Neutrophil (primary cell): ENCODE data around the gene PDE1A.

Experiments
- H3K27ac ChIP-seq: fragments of 200-600 bp; sonication (generic); 2 replicates; pipeline ENCODE4 v1.5.1; 2016; ENCODE audit warnings: mild to moderate bottlenecking, moderate library complexity
- H3K27me3 ChIP-seq: fragments of 200-600 bp; sonication (generic); 2 replicates; pipeline ENCODE4 v1.6.0; 2016; ENCODE audit warnings: mild to moderate bottlenecking
- H3K36me3 ChIP-seq: fragments of 200-600 bp; sonication (generic); 2 replicates; pipeline ENCODE4 v1.5.1; 2017
- H3K4me1 ChIP-seq, 2 experiments: fragments of 200-600 bp in 1 of 2; sonication (generic) in 1 of 2; 1 replicate in 1 of 2; 2 replicates in 1 of 2; pipeline versions ENCODE4 v1.5.1 to v1.6.1; 2013 to 2016; ENCODE audit warnings: low read depth in 1 of 2, low read length in 1 of 2, mild to moderate bottlenecking in 1 of 2, moderate library complexity in 1 of 2; ENCODE audit not compliant: control insufficient read depth in 1 of 2, insufficient read depth in 1 of 2
- H3K4me3 ChIP-seq, 2 experiments: fragments of 200-600 bp in 1 of 2; sonication (generic) in 1 of 2; 1 replicate in 1 of 2; 2 replicates in 1 of 2; pipeline ENCODE4 v1.5.1; 2013 to 2016; ENCODE audit warnings: low read depth in 1 of 2, low read length in 1 of 2, mild to moderate bottlenecking in 1 of 2, moderate library complexity in 1 of 2
- H3K9me3 ChIP-seq: fragments of 200-600 bp; sonication (generic); 2 replicates; pipeline ENCODE4 v1.5.1; 2016
- CTCF ChIP-seq: fragments of 200-600 bp; sonication (generic); IDR thresholded peaks from 2 replicates; pipeline ENCODE4 v1.5.1; 2016; ENCODE audit warnings: antibody characterized with exemption

The PDE1A gene

GRCh38 chr2:182116774-182117173, 310.1 kb downstream of the PDE1A start:
- H3K27me3 ChIP-seq = no peaks in the 10 kb centered on the region
- no peak for TF ChIP-seq CTCF
- H3K4me3 ChIP-seq = no peak overlapping the region
- H3K36me3 ChIP-seq = no peaks in the 10 kb centered on the region
- H3K9me3 ChIP-seq = no peaks in the 10 kb centered on the region
- no peak overlapping the region for H3K27ac ChIP-seq
- no peaks in the 10 kb centered on the region for H3K4me1 ChIP-seq

- Histone ChIP-seq H3K27me3 (no peaks in the 10 kb centered on the region), H3K4me1 (no peaks in the 10 kb centered on the region), H3K27ac (no peak overlapping the region), H3K4me3 (no peak overlapping the region), H3K9me3 (no peaks in the 10 kb centered on the region), H3K36me3 (no peaks in the 10 kb centered on the region)
- TF ChIP-seq CTCF = no peak
These were observed 311.6 kb downstream of the PDE1A start for GRCh38 chr2:182115258-182115657.

- H3K27me3 ChIP-seq = no peaks in the 10 kb centered on the region
- H3K9me3 ChIP-seq = no peaks in the 10 kb centered on the region
- H3K4me3 ChIP-seq = no peak overlapping the region
- H3K27ac ChIP-seq = no peak overlapping the region
- H3K36me3 ChIP-seq = no peaks in the 10 kb centered on the region
- no peaks in the 10 kb centered on the region for H3K4me1 ChIP-seq
- TF ChIP-seq CTCF = no peak
These were observed 313.5 kb downstream of the PDE1A start for GRCh38 chr2:182113334-182113733.

GRCh38 chr2:182110347-182110746, 316.5 kb downstream of the PDE1A start:
- no peaks in the 10 kb centered on the region for H3K27me3 ChIP-seq
- no peak for TF ChIP-seq CTCF
- no peak overlapping the region for H3K4me3 ChIP-seq
- H3K27ac ChIP-seq = no peak overlapping the region
- H3K4me1 ChIP-seq = no peaks in the 10 kb centered on the region
- H3K36me3 ChIP-seq = no peaks in the 10 kb centered on the region
- H3K9me3 ChIP-seq = no peaks in the 10 kb centered on the region

- no peak for TF ChIP-seq CTCF
- no peaks in the 10 kb centered on the region for H3K36me3 ChIP-seq
- no peak overlapping the region for H3K4me3 ChIP-seq
- no peaks in the 10 kb centered on the region for H3K27me3 ChIP-seq
- no peak overlapping the region for H3K27ac ChIP-seq
- H3K4me1 ChIP-seq = no peaks in the 10 kb centered on the region
- H3K9me3 ChIP-seq = no peaks in the 10 kb centered on the region
These were observed 323.3 kb downstream of the PDE1A start for GRCh38 chr2:182103526-182103925.

GRCh38 chr2:182101263-182101662, 325.6 kb downstream of the PDE1A start:
- TF ChIP-seq CTCF = no peak
- no peak overlapping the region for H3K27ac ChIP-seq
- H3K4me3 ChIP-seq = no peak overlapping the region
- H3K4me1 ChIP-seq = no peaks in the 10 kb centered on the region
- H3K27me3 ChIP-seq = no peaks in the 10 kb centered on the region
- H3K36me3 ChIP-seq = no peaks in the 10 kb centered on the region
- no peaks in the 10 kb centered on the region for H3K9me3 ChIP-seq
